ENCODE measurements around the gene CHORDC1. TPM values are rescaled to one million over a fixed set of nuclear protein-coding genes. Genes with fewer than 3 reads are reported as not detected.
"Not testable (repeated sequence)": the region's sequence is repeated elsewhere in the genome, so short reads cannot be mapped to it uniquely, and the experiment has no call there.

The CHORDC1 gene
- total RNA-seq, 1 experiment from 2014 or later, result 39.9 TPM

DNA sequence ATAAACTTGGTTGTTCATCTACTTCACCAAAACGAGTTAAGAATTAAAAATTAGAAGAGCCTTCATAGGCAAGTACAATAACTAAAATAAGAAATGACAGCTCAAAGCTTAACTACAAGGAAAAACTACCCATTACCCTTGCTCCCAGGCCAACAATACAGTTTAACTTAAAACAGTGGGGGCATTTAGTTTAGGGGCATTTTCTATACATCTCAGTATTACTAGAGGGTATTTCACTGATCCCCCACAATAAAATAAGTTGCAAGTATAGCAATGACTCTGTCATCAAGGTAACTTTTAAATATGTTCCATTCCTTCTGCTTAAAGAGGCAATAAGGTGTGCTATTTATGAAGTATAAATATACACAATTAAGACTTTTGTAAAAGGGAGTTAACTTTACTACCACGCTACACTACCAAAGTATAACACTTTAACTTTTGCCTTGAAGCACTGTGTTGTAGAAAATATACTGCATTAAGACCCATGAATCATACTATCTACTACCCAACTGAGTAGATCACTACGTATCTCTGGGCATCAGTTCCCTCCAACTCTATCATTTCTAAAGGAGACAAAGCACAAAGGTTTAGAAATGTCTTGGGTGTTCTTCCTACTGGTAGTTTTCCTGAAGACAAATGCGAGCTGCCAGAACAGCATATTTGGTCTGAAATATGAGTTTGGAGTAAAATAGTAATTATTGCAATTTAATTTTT is 29.8 kb downstream of the CHORDC1 start:
- H3K4me3 ChIP-seq, result no peak overlapping the region

DNA sequence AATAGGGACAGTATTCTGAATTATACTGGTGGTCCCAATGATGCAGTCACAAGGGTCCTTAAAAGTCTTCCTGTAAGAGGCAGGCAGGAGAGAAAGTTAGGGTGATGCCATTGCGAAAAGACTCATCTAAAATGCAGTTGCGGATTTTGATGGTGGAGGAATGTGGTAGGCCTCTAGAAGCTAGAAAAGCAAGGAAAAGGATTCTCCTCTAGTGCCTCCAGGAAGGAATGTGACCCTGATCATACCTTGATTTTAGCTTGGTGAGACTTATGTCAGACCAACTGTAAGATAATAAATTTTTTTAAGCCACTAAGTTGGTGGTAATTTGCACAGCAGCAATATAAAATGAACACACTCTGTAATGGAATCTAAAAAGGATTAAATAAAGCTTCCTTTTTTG is 33.8 kb downstream of the CHORDC1 start:
- no peak overlapping the region for H3K27ac ChIP-seq
- no peaks in the 10 kb centered on the region; the same call in 1 of the 2 replicates for H3K36me3 ChIP-seq
- no peaks in the 10 kb centered on the region for H3K9me3 ChIP-seq (replicated peaks)
- H3K27me3 ChIP-seq, result no peaks in the 10 kb centered on the region
- no peaks in the 10 kb centered on the region for H3K4me1 ChIP-seq
- H3K4me3 ChIP-seq, result no peak overlapping the region
- no peak for DNase-seq

More for the DNA sequence above, 29.8 kb downstream of the CHORDC1 start:
- DNase-seq, result no peak
- Histone ChIP-seq H3K36me3 (no peaks in the 10 kb centered on the region; the same call in 1 of the 2 replicates), H3K4me1 (no peaks in the 10 kb centered on the region), H3K27ac (no peak overlapping the region), H3K9me3 (replicated peaks) (no peaks in the 10 kb centered on the region), H3K27me3 (no peaks in the 10 kb centered on the region)

DNA sequence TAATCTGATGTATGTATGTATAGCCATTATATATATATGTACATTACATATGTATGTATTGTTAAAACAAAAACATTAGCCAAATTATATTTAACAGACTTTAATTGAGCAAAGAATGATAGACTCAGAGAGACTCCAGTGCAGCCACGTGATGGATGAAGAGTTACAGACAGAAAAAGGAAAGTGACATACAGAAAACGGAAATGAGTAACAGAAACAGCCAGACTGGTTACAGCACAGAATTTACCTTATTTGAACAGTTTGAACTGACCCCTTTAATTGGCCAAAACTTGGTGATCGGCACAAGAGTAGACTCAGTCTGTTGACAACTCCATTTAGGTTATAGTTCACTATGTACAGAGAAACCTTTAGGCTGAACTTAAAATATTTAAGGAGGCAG is 35.0 kb downstream of the CHORDC1 start:
- H3K4me1 ChIP-seq, result no peaks in the 10 kb centered on the region
- DNase-seq, result no peak
- no peak overlapping the region for H3K27ac ChIP-seq
- H3K4me3 ChIP-seq, result no peak overlapping the region
- H3K36me3 ChIP-seq, result no peaks in the 10 kb centered on the region
- H3K27me3 ChIP-seq, result no peaks in the 10 kb centered on the region
- no peaks in the 10 kb centered on the region for H3K9me3 ChIP-seq (replicated peaks)

DNA sequence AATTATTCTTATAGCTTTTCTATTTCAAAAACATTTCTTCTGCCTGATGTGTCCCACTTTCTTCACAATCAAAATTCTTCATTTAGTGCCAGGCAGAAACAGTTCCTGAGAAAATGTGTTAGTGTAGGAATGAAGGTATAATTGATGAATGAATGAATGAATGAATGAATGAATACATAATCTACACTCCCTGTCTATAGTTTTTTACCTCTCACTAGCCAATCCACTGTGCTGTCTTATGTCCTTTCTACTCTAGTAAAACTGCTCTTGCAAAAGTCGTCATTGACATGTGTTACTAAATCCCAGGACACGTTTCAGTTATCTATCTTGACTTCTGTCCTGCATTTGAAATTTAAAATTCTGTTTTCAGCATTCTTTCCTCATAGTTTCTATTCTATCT is 42.9 kb downstream of the CHORDC1 start:
- Histone ChIP-seq H3K9me3 (replicated peaks) (no peaks in the 10 kb centered on the region), H3K27me3 (no peaks in the 10 kb centered on the region), H3K4me1 (no peaks in the 10 kb centered on the region), H3K36me3 (no peaks in the 10 kb centered on the region), H3K4me3 (no peak overlapping the region), H3K27ac (no peak overlapping the region)
- DNase-seq, result no peak

DNA sequence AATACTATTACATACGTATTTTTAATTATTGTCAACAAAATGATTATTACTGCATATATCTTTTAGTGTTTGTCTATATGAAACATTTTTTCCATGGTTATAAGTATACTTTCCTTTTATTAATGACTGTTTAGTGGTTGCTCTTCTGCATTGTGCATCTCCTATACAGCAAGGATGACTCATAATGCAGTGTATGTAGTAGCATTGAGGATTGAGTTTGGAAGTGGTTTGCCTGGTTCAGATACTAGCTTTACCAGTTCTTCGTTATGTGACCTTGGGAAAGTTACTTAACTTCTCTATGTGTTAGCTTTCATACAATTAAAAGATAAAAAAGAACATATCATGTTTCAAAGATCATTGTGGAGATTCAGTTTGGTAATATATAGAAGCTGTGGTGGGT is 44.1 kb downstream of the CHORDC1 start:
- H3K27me3 ChIP-seq, result no peaks in the 10 kb centered on the region
- H3K27ac ChIP-seq, result no peak overlapping the region
- H3K9me3 ChIP-seq (replicated peaks), result no peaks in the 10 kb centered on the region
- H3K36me3 ChIP-seq, result no peaks in the 10 kb centered on the region
- no peak overlapping the region for H3K4me3 ChIP-seq
- no peak for DNase-seq
- H3K4me1 ChIP-seq, result no peaks in the 10 kb centered on the region

DNA sequence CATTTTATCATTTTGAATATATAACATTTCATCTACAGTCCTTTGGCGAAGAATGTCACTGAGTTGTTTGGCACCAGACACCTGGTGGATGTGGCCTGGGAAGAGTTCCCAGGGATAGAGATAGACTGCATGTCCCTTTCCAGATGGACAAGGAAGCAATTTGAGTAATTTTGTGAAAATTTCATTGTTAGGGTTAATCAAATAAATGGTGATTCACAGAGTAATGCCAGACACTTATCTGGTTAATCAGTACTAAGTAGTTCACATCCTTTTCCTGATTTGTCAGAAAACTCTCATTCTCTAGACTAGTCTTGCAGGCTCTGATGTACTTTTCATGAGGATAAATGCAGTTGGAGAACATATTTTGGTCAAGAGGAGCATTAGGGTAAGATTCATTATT is 46.8 kb downstream of the CHORDC1 start:
- Histone ChIP-seq H3K27ac (no peak overlapping the region), H3K27me3 (no peaks in the 10 kb centered on the region), H3K36me3 (no peaks in the 10 kb centered on the region), H3K4me1 (no peaks in the 10 kb centered on the region), H3K9me3 (replicated peaks) (no peaks in the 10 kb centered on the region), H3K4me3 (no peak overlapping the region)
- DNase-seq, result no peak

DNA sequence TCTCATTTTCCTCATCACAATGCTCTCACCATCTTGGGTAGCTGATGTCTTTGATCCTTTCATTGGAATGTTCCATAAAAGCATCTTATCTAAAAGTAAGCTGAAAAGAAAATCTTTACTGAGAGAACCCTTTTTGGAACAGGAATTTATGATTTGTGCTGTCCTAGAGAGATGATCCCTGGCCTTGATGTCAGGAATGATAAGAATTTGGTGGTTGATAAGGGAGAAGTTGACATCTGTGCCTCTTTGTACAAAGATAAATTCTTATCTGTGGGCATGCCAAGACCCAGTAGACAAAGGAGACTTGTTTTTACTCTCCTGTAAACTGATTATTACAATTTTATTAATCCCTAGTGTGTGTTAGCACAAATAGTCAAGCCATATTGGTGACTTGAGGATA is 51.5 kb downstream of the CHORDC1 start:
- Histone ChIP-seq H3K27ac (no peak overlapping the region), H3K9me3 (replicated peaks) (no peaks in the 10 kb centered on the region), H3K4me3 (no peak overlapping the region), H3K36me3 (no peaks in the 10 kb centered on the region), H3K27me3 (no peaks in the 10 kb centered on the region), H3K4me1 (no peaks in the 10 kb centered on the region)
- no peak for DNase-seq

DNA sequence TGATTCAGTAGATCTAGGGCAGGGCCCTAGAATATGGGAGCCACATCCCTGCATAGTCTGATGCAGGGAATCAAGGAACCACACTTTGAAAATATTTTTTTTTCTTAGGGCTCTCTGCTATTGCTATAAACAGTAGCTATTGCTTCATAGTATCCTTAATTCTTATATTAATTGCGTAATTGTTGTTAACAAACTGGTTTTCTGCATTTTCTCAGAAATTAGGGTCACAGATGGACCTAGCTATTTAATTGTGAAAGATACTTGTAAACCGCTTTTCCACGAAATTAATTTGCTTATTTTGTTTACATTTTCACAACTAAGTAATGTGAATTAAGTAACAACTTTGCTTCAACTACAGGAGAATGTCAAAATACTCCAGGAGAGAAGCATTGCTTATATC is 54.3 kb downstream of the CHORDC1 start:
- no peak overlapping the region for H3K27ac ChIP-seq
- H3K4me3 ChIP-seq, result no peak overlapping the region
- no peak for DNase-seq
- H3K27me3 ChIP-seq, result no peaks in the 10 kb centered on the region
- H3K36me3 ChIP-seq, result no peaks in the 10 kb centered on the region
- no peaks in the 10 kb centered on the region for H3K4me1 ChIP-seq
- no peaks in the 10 kb centered on the region for H3K9me3 ChIP-seq (replicated peaks)

DNA sequence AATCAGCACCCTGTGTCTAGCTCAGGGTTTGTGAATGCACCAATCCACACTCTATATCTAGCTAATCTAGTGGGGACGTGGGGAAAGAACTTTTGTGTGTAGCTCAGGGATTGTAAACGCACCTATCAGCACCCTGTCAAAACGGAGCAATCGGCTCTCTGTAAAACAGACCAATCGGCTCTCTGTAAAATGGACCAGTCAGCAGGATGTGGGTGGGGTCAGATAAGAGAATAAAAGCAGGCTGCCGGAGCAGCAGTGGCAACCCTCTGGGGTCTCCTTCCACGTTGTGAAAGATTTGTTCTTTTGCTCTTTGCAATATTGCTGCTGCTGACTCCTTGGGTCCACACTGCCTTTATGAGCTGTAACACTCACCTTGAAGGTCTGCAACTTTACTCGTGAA is 55.1 kb downstream of the CHORDC1 start:
- DNase-seq; H3K9me3 ChIP-seq (replicated peaks): not testable (repeated sequence)

DNA sequence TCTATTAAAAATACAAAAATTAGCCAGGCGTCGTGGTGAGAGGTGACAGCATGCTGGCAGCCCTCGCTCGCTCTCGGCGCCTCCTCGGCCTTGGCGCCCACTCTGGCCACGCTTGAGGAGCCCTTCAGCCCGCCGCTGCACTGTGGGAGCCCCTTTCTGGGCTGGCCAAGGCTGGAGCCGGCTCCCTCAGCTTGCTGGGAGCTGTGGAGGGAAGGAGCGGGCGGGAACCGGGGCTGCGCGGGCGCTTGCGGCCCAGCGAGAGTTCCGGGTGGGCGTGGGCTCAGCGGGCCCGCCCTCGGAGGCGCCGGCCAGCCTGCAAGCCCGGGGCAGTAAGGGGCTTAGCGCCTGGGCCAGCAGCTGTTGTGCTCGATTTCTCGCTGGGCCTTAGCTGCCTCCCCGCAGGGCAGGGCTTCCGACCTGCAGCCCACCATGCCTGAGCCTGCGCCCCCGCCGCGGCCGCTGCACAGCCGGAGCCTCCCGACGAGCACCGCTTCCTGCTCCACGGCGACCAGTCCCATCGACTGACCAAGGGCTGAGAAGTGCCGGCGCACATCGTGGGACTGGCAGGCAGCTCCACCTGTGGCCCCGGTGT is 55.8 kb downstream of the CHORDC1 start:
- not testable (repeated sequence) for H3K27ac ChIP-seq; H3K9me3 ChIP-seq (replicated peaks); DNase-seq

More for the DNA sequence above, 55.1 kb downstream of the CHORDC1 start:
- H3K36me3 ChIP-seq, H3K27me3 ChIP-seq, H3K4me1 ChIP-seq, H3K27ac ChIP-seq, H3K4me3 ChIP-seq: not testable (repeated sequence)

More for the DNA sequence above, 55.8 kb downstream of the CHORDC1 start:
- H3K4me3 ChIP-seq, H3K4me1 ChIP-seq, H3K27me3 ChIP-seq, H3K36me3 ChIP-seq: not testable (repeated sequence)

Other genes starting within 250 kb of the CHORDC1 start
- not detected in 2 replicates for gene TRIM49C, start 191.9 kb downstream of the CHORDC1 start, total RNA-seq (2014; rRNA removed; shearing (Covaris generic))
- gene UBTFL1, start 137.1 kb downstream of the CHORDC1 start, total RNA-seq (2014; rRNA removed; shearing (Covaris generic)), result not detected in 2 replicates
- 0.06 TPM in 1 of 2 replicates, not detected in the other for gene NAALAD2, start 88.4 kb downstream of the CHORDC1 start, total RNA-seq (2014; rRNA removed; shearing (Covaris generic))

Data from SJCRH30 (cell line).